Gastrocnemius medialis (tissue), 4 donors: ENCODE measurements around the gene ADARB2. TPM values are rescaled to one million over a fixed set of nuclear protein-coding genes. Genes with fewer than 3 reads are reported as not detected.

Source experiments
- ATAC-seq, 2 donors: fragments of 150-250 bp; one replicate each; pipeline ENCODE4 v1.9.1; 2016
- DNase-seq, 2 donors: peaks; one replicate each; pipeline ENCODE4 v3.0.0-alpha.2; 2019
- H3K27ac ChIP-seq, 4 donors: fragments of 200-600 bp; sonication (generic); 1 replicate in 1 of 4; 2 replicates in 3 of 4; pipeline ENCODE4 v1.5.1; 2016 to 2018; ENCODE audit warnings: mild to moderate bottlenecking in 2 of 4, moderate library complexity in 1 of 4
- H3K27me3 ChIP-seq, 3 donors: fragments of 200-600 bp; sonication (generic) in 2 of 3; 1 replicate in 1 of 3; 2 replicates in 2 of 3; pipeline versions ENCODE4 v1.5.1 to v1.6.0; 2016 to 2019; ENCODE audit warnings: mild to moderate bottlenecking in 1 of 3, moderate library complexity in 1 of 3
- H3K36me3 ChIP-seq, 2 donors: fragments of 200-600 bp; sonication (generic) in 1 of 2; one replicate each; pipeline ENCODE4 v1.5.1; 2017 to 2018
- H3K4me1 ChIP-seq, 2 donors: fragments of 200-600 bp; sonication (generic) in 1 of 2; one replicate each; pipeline ENCODE4 v1.5.1; 2016 to 2017; ENCODE audit warnings: mild to moderate bottlenecking in 2 of 2
- H3K4me3 ChIP-seq, 4 donors: fragments of 200-600 bp; sonication (generic) in 3 of 4; 1 replicate in 1 of 4; 2 replicates in 3 of 4; pipeline ENCODE4 v1.5.1; 2016 to 2019; ENCODE audit warnings: mild to moderate bottlenecking in 2 of 4
- H3K9me3 ChIP-seq, 3 donors: fragments of 200-600 bp; sonication (generic) in 2 of 3; 1 replicate in 1 of 3; 2 replicates in 2 of 3; pipeline ENCODE4 v1.5.1; 2016 to 2019
- POLR2A ChIP-seq, 2 donors: fragments of 450-650 bp; IDR thresholded peaks; one replicate each; pipeline ENCODE4 v1.6.1; 2017; ENCODE audit warnings: antibody characterized with exemption in 2 of 2, mild to moderate bottlenecking in 2 of 2, moderate library complexity in 2 of 2
- in situ Hi-C, 4 donors: fragments of 200-750 bp; cut with MboI; loops; one replicate each; pipeline versions ENCODE4 v1.15.0 to v1.8.0; 2017; ENCODE audit warnings: low sequenced_read_pairs in 4 of 4
- intact Hi-C: fragments of 100-400 bp; cut with DNase I; formaldehyde crosslinking; loops from one replicate; pipeline ENCODE4 v1.15.1; 2023; ENCODE audit warnings: low total_unique reads
- total RNA-seq, 4 donors: library from RNA; depleted of rRNA; stranded (reverse); fragments of >200 nt; gene quantifications; one replicate each; pipeline versions ENCODE4 v1.1.0 to v1.2.3, GENCODE V29; 2016
- TF ChIP-seq, protein P1 (sequence below), 5 experiments: fragments of 450-650 bp in 3 of 5; fragments of 200-600 bp in 2 of 5; sonication (generic) in 2 of 5; IDR thresholded peaks in 4 of 5; conservative IDR thresholded peaks in 1 of 5; 1 replicate in 4 of 5; 2 replicates in 1 of 5; pipeline ENCODE4 v1.5.1; 2016 to 2019; ENCODE audit warnings: antibody characterized with exemption in 5 of 5, mild to moderate bottlenecking in 3 of 5, moderate library complexity in 3 of 5

The ADARB2 gene
- total RNA-seq, 4 donors from 2014 or later: 0.07 to 0.87 (median 0.10) TPM

DNA sequence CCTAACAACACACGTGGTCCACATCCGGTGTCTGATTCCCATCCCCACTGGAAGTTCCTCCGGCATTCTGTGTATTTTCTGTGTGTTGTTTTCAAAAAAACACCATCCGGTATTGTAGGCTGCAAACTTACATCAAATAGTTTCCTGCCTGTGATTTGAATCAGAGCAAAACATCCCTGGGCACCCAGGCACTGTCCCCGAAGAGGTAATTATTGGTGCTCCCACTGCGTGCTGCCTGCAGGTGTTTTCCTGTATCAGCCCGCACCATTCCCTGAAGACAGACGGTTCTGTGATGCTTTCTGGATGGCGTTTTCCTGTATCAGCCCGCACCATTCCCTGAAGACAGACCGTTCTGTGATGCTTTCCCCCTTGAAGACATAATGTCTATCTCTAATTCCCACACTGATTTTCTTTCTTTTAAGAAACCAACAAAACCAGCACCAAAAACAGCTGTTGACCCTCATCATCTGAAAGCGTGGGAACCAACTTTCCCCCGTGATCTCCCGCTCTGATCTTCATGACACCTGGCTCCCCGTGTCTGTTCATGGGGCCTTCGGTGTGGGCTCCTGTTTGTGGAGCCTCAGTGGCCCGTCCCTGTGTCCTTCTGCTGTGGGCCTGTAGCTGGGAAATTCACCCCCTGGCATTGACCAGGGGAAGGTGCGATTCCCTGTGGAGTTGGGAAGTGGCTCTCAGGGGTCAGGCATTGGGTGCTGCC, 205.3 kb downstream of the ADARB2 start:
- no peaks in the 10 kb centered on the region for H3K4me1 ChIP-seq
- no peaks in the 10 kb centered on the region for H3K27me3 ChIP-seq
- no peak overlapping the region for H3K27ac ChIP-seq
- H3K4me3 ChIP-seq: no peak overlapping the region
- H3K9me3 ChIP-seq: no peaks in the 10 kb centered on the region
- H3K36me3 ChIP-seq: no peaks in the 10 kb centered on the region
- intact Hi-C loops: no loop called here
- in situ Hi-C loops: no loop called here
- TF ChIP-seq POLR2A (IDR thresholded peaks at IDR 0.05): no peak
- TF ChIP-seq, protein P1, sequence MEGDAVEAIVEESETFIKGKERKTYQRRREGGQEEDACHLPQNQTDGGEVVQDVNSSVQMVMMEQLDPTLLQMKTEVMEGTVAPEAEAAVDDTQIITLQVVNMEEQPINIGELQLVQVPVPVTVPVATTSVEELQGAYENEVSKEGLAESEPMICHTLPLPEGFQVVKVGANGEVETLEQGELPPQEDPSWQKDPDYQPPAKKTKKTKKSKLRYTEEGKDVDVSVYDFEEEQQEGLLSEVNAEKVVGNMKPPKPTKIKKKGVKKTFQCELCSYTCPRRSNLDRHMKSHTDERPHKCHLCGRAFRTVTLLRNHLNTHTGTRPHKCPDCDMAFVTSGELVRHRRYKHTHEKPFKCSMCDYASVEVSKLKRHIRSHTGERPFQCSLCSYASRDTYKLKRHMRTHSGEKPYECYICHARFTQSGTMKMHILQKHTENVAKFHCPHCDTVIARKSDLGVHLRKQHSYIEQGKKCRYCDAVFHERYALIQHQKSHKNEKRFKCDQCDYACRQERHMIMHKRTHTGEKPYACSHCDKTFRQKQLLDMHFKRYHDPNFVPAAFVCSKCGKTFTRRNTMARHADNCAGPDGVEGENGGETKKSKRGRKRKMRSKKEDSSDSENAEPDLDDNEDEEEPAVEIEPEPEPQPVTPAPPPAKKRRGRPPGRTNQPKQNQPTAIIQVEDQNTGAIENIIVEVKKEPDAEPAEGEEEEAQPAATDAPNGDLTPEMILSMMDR (IDR thresholded peaks at IDR 0.05 in 4 of 5, conservative IDR thresholded peaks at IDR 0.05 in 1 of 5): no peak
- ATAC-seq (no peak), DNase-seq (no peak)

DNA sequence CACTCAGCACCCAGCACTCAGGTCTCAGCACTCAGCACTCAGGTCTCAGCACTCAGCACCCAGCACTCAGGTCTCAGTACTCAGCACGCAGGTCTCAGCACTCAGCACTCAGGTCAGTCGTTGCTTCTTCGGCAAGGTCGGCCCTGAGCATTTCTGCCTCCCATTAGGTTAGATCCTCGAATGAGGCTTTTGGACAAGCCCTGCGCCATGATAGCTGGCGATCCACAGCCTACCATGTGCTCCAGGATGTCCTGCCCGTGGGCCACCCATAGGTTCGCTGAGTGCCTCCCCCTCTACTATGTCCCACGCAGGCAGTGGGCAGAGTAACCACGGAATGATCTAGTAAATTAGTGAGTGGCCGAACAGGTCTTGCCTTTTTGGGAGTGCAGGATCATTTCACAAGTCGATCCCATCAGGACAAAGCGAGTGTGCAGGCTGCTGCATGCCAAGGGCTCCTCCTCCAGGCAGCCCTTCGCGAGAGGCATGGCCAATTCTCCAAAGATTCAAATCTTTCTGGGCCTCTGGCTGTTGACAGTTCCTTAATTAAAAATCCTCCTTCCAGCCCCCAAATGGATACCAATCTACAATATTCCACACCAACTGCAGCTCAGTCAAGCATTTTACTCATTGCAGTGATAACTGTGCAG, 206.3 kb downstream of the ADARB2 start:
- Histone ChIP-seq H3K4me3 (no peak overlapping the region), H3K27ac (no peak overlapping the region), H3K27me3 (no peaks in the 10 kb centered on the region), H3K4me1 (no peaks in the 10 kb centered on the region), H3K36me3 (no peaks in the 10 kb centered on the region), H3K9me3 (no peaks in the 10 kb centered on the region)
- ATAC-seq (no peak), DNase-seq (no peak)
- in situ Hi-C loops: no loop called here
- TF ChIP-seq, protein P1 (IDR thresholded peaks at IDR 0.05 in 4 of 5, conservative IDR thresholded peaks at IDR 0.05 in 1 of 5): no peak
- no peak for TF ChIP-seq POLR2A (IDR thresholded peaks at IDR 0.05)
- intact Hi-C loops: no loop called here

DNA sequence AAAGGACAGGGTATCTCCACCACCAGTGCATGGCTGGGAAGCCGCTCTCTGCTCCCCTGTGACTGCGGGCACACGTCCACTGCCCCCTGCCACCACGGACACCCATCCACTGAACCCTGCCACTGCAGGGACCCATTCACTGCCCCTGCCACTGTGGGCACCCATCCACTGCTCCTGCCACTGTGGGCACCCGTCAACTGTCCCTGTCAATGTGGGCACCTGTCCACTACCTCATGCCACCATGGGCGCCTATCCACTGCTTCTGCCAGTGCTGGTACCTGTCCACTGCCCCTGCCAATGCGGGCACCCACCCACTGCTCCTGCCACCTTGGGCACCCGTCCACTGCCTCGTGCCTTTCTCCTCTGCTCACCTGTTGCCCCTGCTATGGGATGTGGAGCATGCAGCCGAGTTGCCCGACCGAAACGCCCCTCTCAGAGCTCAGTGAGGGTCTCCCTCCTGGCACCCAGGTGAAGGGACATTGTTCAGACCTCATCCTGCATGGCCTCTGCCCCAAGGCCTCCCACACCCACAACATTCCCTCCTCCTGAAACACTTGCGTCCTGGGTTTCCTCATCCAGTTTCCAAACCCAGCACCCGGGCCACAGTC, 207.4 kb downstream of the ADARB2 start:
- intact Hi-C loops (no loop called here), in situ Hi-C loops (no loop called here)
- ATAC-seq (no peak), DNase-seq (no peak)
- H3K9me3 ChIP-seq: no peaks in the 10 kb centered on the region
- no peaks in the 10 kb centered on the region for H3K27me3 ChIP-seq
- no peaks in the 10 kb centered on the region for H3K36me3 ChIP-seq
- H3K27ac ChIP-seq: no peak overlapping the region
- no peaks in the 10 kb centered on the region for H3K4me1 ChIP-seq
- H3K4me3 ChIP-seq: no peak overlapping the region
- TF ChIP-seq, protein P1 (IDR thresholded peaks at IDR 0.05 in 4 of 5, conservative IDR thresholded peaks at IDR 0.05 in 1 of 5): no peak
- TF ChIP-seq POLR2A (IDR thresholded peaks at IDR 0.05): no peak

GRCh38 chr10:1527951-1528350, 209.4 kb downstream of the ADARB2 start:
- DNase-seq: no peak

More at GRCh38 chr10:1527951-1528350, 209.4 kb downstream of the ADARB2 start:
- in situ Hi-C loops (no loop called here), intact Hi-C loops (no loop called here)
- ATAC-seq: no peak
- no peak for TF ChIP-seq POLR2A (IDR thresholded peaks at IDR 0.05)
- TF ChIP-seq, protein P1 (IDR thresholded peaks at IDR 0.05 in 4 of 5, conservative IDR thresholded peaks at IDR 0.05 in 1 of 5): no peak
- H3K9me3 ChIP-seq: no peaks in the 10 kb centered on the region
- H3K4me3 ChIP-seq: no peak overlapping the region
- H3K27me3 ChIP-seq: no peaks in the 10 kb centered on the region
- H3K36me3 ChIP-seq: no peaks in the 10 kb centered on the region
- no peaks in the 10 kb centered on the region for H3K4me1 ChIP-seq
- no peak overlapping the region for H3K27ac ChIP-seq
